Esophagus muscularis mucosa (tissue), 4 donors: ENCODE data around the gene EMC8. TPM values are rescaled to one million over a fixed set of nuclear protein-coding genes. Genes with fewer than 3 reads are reported as not detected.
"Not testable (repeated sequence)": the region's sequence is repeated elsewhere in the genome, so short reads cannot be mapped to it uniquely, and the experiment has no call there.

ENCODE experiments used
- DNase-seq: peaks from one replicate; pipeline ENCODE4 v3.0.0-alpha.2; 2017; ENCODE audit errors: extremely low spot score
- H3K27ac ChIP-seq, 4 donors: fragments of 200-600 bp; sonication (generic); replicated peaks in 1 of 4; 1 replicate in 3 of 4; 2 replicates in 1 of 4; pipeline ENCODE4 v1.5.1; 2016 to 2019; ENCODE audit warnings: mild to moderate bottlenecking in 1 of 4
- H3K27me3 ChIP-seq, 4 donors: fragments of 200-600 bp; sonication (generic); one replicate each; pipeline versions ENCODE4 v1.5.1 to v1.6.0; 2016 to 2019
- H3K36me3 ChIP-seq, 4 donors: fragments of 200-600 bp; sonication (generic); one replicate each; pipeline ENCODE4 v1.5.1; 2016 to 2019
- H3K4me1 ChIP-seq, 4 donors: fragments of 200-600 bp; sonication (generic); one replicate each; pipeline ENCODE4 v1.5.1; 2016 to 2019
- H3K4me3 ChIP-seq, 4 donors: fragments of 200-600 bp; sonication (generic); 1 replicate in 2 of 4; 2 replicates in 2 of 4; pipeline ENCODE4 v1.5.1; 2016 to 2019; ENCODE audit warnings: mild to moderate bottlenecking in 4 of 4, moderate library complexity in 1 of 4
- H3K9me3 ChIP-seq, 4 donors: fragments of 200-600 bp; sonication (generic); 1 replicate in 3 of 4; 2 replicates in 1 of 4; pipeline ENCODE4 v1.5.1; 2016 to 2019
- EP300 ChIP-seq: sonication (generic); formaldehyde crosslinking; IDR thresholded peaks from one replicate; pipeline ENCODE4 v1.6.1; 2017; ENCODE audit warnings: antibody characterized with exemption
- POLR2A ChIP-seq: fragments of 450-650 bp; IDR thresholded peaks from one replicate; pipeline ENCODE4 v1.6.1; 2017; ENCODE audit warnings: antibody characterized with exemption, moderate library complexity, mild to moderate bottlenecking, low read depth
- POLR2AphosphoS5 ChIP-seq, 2 donors: sonication (generic); formaldehyde crosslinking; IDR thresholded peaks; one replicate each; pipeline ENCODE4 v1.6.1; 2017; ENCODE audit warnings: antibody characterized with exemption in 2 of 2
- WGBS: methylation state at CpG from one replicate; pipeline ENCODE4 v1.1.5; 2018; 5-methylcytosine and 5-hydroxymethylcytosine counted together
- intact Hi-C: fragments of 100-400 bp; cut with DNase I; formaldehyde crosslinking; loops from one replicate; pipeline ENCODE4 v1.15.1; 2023
- total RNA-seq, 4 donors: library from RNA; depleted of rRNA; stranded (reverse); fragments of >200 nt; gene quantifications; one replicate each; pipeline versions ENCODE4 v1.1.0 to v1.2.1, GENCODE V29; 2016
- TF ChIP-seq, protein P1 (sequence below), 3 experiments: fragments of 200-600 bp in 2 of 3; fragments of 450-650 bp in 1 of 3; sonication (generic) in 2 of 3; IDR thresholded peaks; one replicate each; pipeline ENCODE4 v1.5.1; 2017 to 2019; ENCODE audit warnings: antibody characterized with exemption in 3 of 3, mild to moderate bottlenecking in 2 of 3, moderate library complexity in 1 of 3

Gene EMC8
- total RNA-seq, 4 donors from 2014 or later: 26.0 to 41.3 (median 27.6) TPM

DNA sequence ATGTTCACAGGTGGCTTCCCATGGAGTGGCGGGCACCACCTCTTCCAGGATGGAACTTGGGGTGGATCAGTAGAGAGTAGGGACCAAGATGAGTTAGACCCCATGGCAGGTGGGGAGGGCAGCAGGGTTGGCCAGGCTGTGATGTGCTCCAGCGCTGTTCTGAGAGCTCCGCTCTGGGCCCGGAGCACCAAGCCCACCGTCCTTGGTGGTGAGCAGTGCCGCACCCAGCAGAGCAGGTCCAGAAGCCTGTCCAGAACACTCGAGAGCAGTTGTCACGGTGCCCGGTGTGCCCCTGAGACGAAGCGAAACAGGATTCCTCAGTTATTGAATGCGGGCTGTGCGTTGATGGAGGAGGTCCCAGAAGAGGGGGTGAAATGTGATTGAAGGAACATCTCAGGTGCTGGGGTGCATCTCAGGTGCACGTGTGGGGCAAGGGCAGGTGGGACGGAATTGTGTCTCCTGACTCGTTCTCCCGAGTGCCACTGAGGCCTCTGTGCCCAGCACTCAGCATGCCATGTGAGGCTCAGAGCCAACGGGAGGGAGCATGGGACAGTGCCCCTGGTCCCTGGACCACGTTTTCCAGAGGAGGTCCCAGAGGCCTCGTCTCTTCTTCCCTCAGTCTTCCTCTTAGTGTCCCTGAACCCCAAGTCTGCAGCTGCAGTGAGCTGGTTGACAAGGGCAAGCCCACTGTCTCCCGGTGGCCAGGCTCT is 39.7 kb upstream of the EMC8 start:
- 88% methylated on average over 10 of the region's 21 CpGs for WGBS
- no peak for DNase-seq
- intact Hi-C loops: no loop called here
- Histone ChIP-seq H3K36me3 (no peaks in the 10 kb centered on the region), H3K9me3 (no peaks in the 10 kb centered on the region), H3K27me3 (peaks cover 0 to 57% (median 4%) of the 10 kb centered on the region in 4 donors), H3K4me1 (no peaks in the 10 kb centered on the region), H3K27ac (no peak overlapping the region), H3K4me3 (no peak overlapping the region)
- TF ChIP-seq POLR2A (no peak), POLR2AphosphoS5 (IDR thresholded peaks at IDR 0.05) (no peak), EP300 (no peak)
- TF ChIP-seq, protein P1, sequence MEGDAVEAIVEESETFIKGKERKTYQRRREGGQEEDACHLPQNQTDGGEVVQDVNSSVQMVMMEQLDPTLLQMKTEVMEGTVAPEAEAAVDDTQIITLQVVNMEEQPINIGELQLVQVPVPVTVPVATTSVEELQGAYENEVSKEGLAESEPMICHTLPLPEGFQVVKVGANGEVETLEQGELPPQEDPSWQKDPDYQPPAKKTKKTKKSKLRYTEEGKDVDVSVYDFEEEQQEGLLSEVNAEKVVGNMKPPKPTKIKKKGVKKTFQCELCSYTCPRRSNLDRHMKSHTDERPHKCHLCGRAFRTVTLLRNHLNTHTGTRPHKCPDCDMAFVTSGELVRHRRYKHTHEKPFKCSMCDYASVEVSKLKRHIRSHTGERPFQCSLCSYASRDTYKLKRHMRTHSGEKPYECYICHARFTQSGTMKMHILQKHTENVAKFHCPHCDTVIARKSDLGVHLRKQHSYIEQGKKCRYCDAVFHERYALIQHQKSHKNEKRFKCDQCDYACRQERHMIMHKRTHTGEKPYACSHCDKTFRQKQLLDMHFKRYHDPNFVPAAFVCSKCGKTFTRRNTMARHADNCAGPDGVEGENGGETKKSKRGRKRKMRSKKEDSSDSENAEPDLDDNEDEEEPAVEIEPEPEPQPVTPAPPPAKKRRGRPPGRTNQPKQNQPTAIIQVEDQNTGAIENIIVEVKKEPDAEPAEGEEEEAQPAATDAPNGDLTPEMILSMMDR (IDR thresholded peaks at IDR 0.05): no peak

DNA sequence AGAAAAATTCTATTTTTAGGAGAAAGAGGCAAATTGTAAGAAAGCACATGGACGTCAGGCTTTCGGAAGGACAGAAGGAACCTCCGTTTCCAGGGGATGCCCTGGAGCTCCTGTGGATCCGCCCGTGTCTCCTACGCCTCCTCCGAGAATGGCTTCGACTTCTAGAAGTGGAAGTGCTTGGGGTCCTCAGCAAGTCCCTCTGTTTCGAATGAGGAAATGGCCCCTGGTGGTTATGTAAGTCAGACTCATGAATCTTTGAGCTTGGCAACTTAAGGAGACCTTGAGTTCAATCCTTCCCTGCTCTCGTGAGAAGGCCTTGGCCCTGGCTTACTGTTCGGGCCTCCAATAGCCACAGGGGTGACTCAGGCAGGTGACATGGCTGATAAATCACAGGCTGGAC is 39.0 kb upstream of the EMC8 start:
- H3K4me3 ChIP-seq: no peak overlapping the region
- H3K9me3 ChIP-seq: no peaks in the 10 kb centered on the region
- no peak for DNase-seq
- peaks cover 0 to 61% (median 4%) of the 10 kb centered on the region in 4 donors for H3K27me3 ChIP-seq
- peaks cover 0 to 1% (median 0%) of the 10 kb centered on the region in 4 donors for H3K4me1 ChIP-seq
- 68% methylated on average over 10 of the region's 11 CpGs for WGBS
- intact Hi-C loops: no loop called here
- no peak for TF ChIP-seq POLR2AphosphoS5 (IDR thresholded peaks at IDR 0.05)
- H3K36me3 ChIP-seq: no peaks in the 10 kb centered on the region
- H3K27ac ChIP-seq: no peak overlapping the region

DNA sequence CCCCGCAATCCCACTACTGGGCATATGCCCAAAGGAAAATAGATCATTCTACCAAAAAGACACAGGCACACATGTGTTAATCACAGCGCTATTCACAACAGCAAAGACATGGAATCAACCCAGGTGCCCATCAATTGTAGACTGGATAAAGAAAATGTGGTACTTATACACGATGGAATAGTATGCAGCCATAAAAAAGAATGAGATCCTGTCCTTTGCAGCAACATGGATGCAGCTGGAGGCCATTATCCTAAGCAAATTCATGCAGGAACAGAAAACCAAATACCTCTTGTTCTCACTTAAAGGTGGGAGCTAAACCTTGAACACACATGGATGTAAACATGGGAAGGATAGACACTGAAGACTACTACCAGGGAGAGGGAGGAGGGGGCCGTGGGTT is 38.3 kb upstream of the EMC8 start:
- H3K36me3 ChIP-seq, H3K9me3 ChIP-seq, DNase-seq, H3K4me3 ChIP-seq, H3K27ac ChIP-seq, H3K4me1 ChIP-seq, intact Hi-C loops: not testable (repeated sequence)
- peaks cover 0 to 66% (median 4%) of the 10 kb centered on the region in 4 donors for H3K27me3 ChIP-seq
- WGBS: 90% methylated on average over 4 of the region's 4 CpGs

- no peak for DNase-seq
- no peak overlapping the region for H3K27ac ChIP-seq
- no peaks in the 10 kb centered on the region for H3K9me3 ChIP-seq
- intact Hi-C loops: no loop called here
- no peak overlapping the region for H3K4me3 ChIP-seq
- H3K4me1 ChIP-seq: peaks cover 0 to 9% (median 0%) of the 10 kb centered on the region in 4 donors
- H3K36me3 ChIP-seq: no peaks in the 10 kb centered on the region
- H3K27me3 ChIP-seq: peaks cover 0 to 66% (median 4%) of the 10 kb centered on the region in 4 donors
- 78% methylated on average over 20 of the region's 24 CpGs for WGBS
- TF ChIP-seq EP300 (no peak), POLR2A (no peak), POLR2AphosphoS5 (IDR thresholded peaks at IDR 0.05) (no peak)
- TF ChIP-seq, protein P1 (IDR thresholded peaks at IDR 0.05): no peak
Measured at GRCh38 chr16:85836706-85837582, 37.6 kb upstream of the EMC8 start.

DNA sequence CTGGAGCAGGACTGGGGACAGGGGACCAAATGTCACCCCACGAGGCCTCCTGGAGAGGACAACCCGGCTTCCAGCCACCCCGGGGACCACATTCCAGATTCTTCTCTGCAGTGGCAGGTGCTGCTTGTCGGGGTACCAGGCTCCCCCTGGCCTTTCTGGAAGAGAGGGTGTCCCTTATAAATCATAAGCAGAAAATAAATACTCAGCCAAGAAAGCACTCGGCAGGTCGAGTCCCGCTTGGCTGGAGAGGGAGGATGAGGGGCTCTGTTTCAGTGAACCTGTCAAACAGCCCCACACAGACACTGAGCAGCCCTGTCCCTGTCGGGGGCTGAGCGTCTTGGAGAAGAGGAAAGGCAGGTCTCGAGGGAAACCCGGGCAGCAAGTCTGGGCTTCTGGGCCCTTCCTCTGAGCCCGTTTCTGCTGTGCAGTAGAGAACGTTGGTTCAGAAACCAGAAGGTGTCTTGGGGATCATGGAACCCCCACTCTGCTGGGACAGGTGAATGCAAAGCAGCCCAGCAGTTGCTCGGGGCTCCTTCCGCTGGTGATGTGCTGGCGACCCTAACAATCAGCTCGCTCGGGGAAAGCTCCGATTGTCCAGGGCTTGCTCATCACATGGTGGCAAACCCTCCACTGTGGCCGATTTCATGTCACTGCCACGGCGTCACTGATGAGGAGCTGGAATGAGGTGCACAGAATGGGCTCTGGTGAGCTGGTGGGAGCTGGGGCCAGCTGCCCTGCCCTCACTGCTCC is 36.8 kb upstream of the EMC8 start:
- no peak overlapping the region for H3K4me3 ChIP-seq
- no peak overlapping the region for H3K27ac ChIP-seq
- no peaks in the 10 kb centered on the region for H3K36me3 ChIP-seq
- no peak for DNase-seq
- no peak for TF ChIP-seq POLR2A
- TF ChIP-seq, protein P1 (IDR thresholded peaks at IDR 0.05): no peak
- no peak for TF ChIP-seq POLR2AphosphoS5 (IDR thresholded peaks at IDR 0.05)
- TF ChIP-seq EP300: no peak
- peaks cover 0 to 9% (median 0%) of the 10 kb centered on the region in 4 donors for H3K4me1 ChIP-seq
- no peaks in the 10 kb centered on the region for H3K9me3 ChIP-seq
- peaks cover 0 to 66% (median 4%) of the 10 kb centered on the region in 4 donors for H3K27me3 ChIP-seq
- intact Hi-C loops: no loop called here
- 46% methylated on average over 9 of the region's 22 CpGs for WGBS
